ENCODE data around the gene NIP7.

DNA sequence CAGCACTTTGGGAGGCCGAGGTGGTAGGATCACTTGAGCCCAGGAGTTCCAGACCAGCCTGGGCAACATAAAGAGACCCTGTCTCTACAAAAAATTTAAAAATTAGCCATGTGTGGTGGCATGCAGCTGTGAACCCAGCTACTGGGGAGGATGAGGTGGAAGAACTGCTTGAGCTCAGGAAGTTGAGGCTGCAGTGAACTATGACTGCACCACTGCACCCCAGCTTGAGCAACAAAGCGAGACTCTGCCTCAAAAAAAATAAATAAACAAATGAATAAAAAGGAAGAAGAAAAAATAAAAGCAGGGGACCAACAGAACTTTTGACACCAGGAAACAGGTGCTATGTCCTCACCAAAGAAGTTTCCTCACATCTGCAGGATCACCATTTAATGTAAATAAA is 32.0 kb downstream of the NIP7 start:
- TF ChIP-seq POLR2A (IDR thresholded peaks at IDR 0.05; ENCODE audit: low read depth, low read length) (no peak), RAD21 (IDR thresholded peaks at IDR 0.05; ENCODE audit: low read length) (no peak), SMC3 (IDR thresholded peaks at IDR 0.05; ENCODE audit: low read depth, low read length) (no peak), MAFK (IDR thresholded peaks at IDR 0.05; ENCODE audit: low read depth, low read length) (no peak)
- TF ChIP-seq, protein P1, sequence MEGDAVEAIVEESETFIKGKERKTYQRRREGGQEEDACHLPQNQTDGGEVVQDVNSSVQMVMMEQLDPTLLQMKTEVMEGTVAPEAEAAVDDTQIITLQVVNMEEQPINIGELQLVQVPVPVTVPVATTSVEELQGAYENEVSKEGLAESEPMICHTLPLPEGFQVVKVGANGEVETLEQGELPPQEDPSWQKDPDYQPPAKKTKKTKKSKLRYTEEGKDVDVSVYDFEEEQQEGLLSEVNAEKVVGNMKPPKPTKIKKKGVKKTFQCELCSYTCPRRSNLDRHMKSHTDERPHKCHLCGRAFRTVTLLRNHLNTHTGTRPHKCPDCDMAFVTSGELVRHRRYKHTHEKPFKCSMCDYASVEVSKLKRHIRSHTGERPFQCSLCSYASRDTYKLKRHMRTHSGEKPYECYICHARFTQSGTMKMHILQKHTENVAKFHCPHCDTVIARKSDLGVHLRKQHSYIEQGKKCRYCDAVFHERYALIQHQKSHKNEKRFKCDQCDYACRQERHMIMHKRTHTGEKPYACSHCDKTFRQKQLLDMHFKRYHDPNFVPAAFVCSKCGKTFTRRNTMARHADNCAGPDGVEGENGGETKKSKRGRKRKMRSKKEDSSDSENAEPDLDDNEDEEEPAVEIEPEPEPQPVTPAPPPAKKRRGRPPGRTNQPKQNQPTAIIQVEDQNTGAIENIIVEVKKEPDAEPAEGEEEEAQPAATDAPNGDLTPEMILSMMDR (conservative IDR thresholded peaks at IDR 0.05; ENCODE audit: low read depth, low read length) = no peak
- TF ChIP-seq, protein P2, sequence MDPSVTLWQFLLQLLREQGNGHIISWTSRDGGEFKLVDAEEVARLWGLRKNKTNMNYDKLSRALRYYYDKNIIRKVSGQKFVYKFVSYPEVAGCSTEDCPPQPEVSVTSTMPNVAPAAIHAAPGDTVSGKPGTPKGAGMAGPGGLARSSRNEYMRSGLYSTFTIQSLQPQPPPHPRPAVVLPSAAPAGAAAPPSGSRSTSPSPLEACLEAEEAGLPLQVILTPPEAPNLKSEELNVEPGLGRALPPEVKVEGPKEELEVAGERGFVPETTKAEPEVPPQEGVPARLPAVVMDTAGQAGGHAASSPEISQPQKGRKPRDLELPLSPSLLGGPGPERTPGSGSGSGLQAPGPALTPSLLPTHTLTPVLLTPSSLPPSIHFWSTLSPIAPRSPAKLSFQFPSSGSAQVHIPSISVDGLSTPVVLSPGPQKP (IDR thresholded peaks at IDR 0.05; ENCODE audit: borderline replicate concordance, low read depth, low read length) = no peak

All from IMR-90 (cell line).